HG02981 (cell line): Measurements from ENCODE around the gene ATP9B.
"Not testable (repeated sequence)": the region's sequence is repeated elsewhere in the genome, so short reads cannot be mapped to it uniquely, and the experiment has no call there.

Source experiments
- ATAC-seq: cut with Tn5 transposase; IDR thresholded peaks from one replicate; pipeline ENCODE4 v1.9.1; 2021; ENCODE audit warnings: mild to moderate bottlenecking, moderate library complexity; ENCODE audit not compliant: unreplicated experiment

ATP9B gene

GRCh38 chr18:79239631-79240030 lies 170.4 kb downstream of the ATP9B start:
- ATAC-seq: no peak

GRCh38 chr18:79241755-79242154 lies 172.6 kb downstream of the ATP9B start:
- no peak for ATAC-seq

- no peak for ATAC-seq
Measured at GRCh38 chr18:79242246-79242645, 173.1 kb downstream of the ATP9B start.

- no peak for ATAC-seq
Measured at GRCh38 chr18:79245517-79246001, 176.4 kb downstream of the ATP9B start.

GRCh38 chr18:79246309-79247108 lies 177.3 kb downstream of the ATP9B start:
- ATAC-seq: peak; percentile 97

- no peak for ATAC-seq
Measured at GRCh38 chr18:79248495-79249060, 179.4 kb downstream of the ATP9B start.

- ATAC-seq: no peak
Measured at GRCh38 chr18:79250301-79250981, 181.2 kb downstream of the ATP9B start.

- no peak for ATAC-seq
Measured at GRCh38 chr18:79251021-79251420, 181.8 kb downstream of the ATP9B start.

- no peak for ATAC-seq
Measured at GRCh38 chr18:79252904-79253633, 183.9 kb downstream of the ATP9B start.

- no peak for ATAC-seq
Measured at GRCh38 chr18:79257480-79257879, 188.3 kb downstream of the ATP9B start.

GRCh38 chr18:79258447-79258846 lies 189.3 kb downstream of the ATP9B start:
- no peak for ATAC-seq

- no peak for ATAC-seq
Measured at GRCh38 chr18:79259218-79259617, 190.0 kb downstream of the ATP9B start.

- no peak for ATAC-seq
Measured at GRCh38 chr18:79260023-79260422, 190.8 kb downstream of the ATP9B start.

GRCh38 chr18:79260510-79260909 lies 191.3 kb downstream of the ATP9B start:
- ATAC-seq: no peak

GRCh38 chr18:79265068-79265467 lies 195.9 kb downstream of the ATP9B start:
- not testable (repeated sequence) for ATAC-seq

- ATAC-seq: not testable (repeated sequence)
Measured at GRCh38 chr18:79271812-79272211, 202.6 kb downstream of the ATP9B start.

- ATAC-seq: no peak
Measured at GRCh38 chr18:79272916-79273315, 203.7 kb downstream of the ATP9B start.

- ATAC-seq: no peak
Measured at GRCh38 chr18:79274823-79275222, 205.6 kb downstream of the ATP9B start.

GRCh38 chr18:79275461-79275860 lies 206.3 kb downstream of the ATP9B start:
- no peak for ATAC-seq

GRCh38 chr18:79275992-79276391 lies 206.8 kb downstream of the ATP9B start:
- ATAC-seq: no peak

- no peak for ATAC-seq
Measured at GRCh38 chr18:79278896-79279295, 209.7 kb downstream of the ATP9B start.
